ENCODE results near the gene SLC25A25.
"Not testable (repeated sequence)": the region's sequence is repeated elsewhere in the genome, so short reads cannot be mapped to it uniquely, and the experiment has no call there.

SLC25A25 gene

DNA sequence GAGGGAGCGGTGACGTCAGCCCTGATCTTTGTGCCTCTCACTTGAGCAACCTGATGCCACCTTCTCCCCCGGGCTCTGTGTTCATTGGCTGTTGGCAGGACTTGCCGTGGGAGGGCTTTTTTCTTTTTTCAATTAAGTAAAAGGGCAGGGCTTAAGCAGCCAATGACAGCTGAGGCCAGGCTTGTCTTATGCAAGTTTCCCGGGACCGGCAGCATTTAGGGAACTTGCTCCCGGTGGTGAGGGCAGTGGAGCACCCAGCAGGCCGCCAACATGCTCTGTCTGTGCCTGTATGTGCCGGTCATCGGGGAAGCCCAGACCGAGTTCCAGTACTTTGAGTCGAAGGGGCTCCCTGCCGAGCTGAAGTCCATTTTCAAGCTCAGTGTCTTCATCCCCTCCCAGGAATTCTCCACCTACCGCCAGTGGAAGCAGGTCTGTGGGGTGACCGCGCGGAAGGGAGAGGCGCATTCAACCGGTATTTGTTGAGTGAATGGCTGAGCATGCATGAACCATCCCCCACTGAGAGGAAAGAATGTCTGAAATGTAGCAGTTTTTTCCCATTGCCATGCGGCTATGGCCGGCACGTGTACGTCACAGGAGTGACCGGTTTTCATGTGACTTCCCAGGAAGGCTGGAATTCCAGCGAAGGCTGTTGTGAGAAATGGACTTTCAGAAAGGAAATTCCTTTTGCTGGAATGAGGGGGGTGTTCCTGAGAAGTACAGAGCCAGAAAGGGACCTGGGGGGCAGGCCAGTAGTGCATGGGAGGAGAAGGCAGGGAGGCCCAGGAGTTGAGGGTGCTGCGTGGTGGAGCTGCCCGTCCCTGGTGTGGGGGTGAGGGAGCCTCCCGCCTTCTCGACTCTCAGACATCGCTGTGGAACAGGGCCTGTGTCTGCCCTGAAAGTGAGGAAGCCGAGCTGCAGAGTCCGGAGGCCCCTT lies 30.5 kb downstream of the SLC25A25 start:
- peak; percentile 77 to 79 for DNase-seq

DNA sequence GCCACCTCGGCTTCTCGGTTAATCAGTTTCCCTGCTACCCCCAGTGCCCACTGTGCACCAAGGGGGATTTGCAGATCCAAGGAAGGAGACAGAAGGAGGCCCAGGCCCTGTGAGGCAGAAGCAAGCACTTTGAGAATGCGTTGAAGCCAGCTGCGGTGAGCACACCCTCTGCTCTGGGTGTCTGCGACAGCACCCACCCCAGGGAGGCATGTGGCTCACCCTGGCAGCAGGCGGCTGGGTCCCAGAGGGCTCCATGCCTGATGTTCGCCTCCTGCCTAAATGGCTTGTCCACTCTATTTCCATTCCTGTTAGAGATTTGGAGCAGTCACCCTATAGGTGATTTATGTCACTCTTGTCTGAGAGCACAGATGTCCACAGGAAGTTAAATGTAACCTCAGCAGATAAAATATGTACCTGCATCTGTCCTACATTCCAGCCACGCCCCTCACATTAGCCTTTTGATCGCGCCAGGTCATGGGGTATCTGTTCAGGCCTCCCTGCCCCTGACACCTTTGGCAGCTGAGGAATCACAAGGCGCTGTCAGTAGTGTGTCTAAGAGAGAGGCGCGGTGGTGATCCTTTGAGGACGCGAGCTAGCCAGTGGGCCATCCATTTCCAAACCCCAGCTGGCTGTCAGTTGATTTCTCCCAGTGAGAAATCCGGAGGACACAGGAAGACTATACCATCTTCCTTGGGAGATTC lies 31.3 kb downstream of the SLC25A25 start:
- no peak for DNase-seq

DNA sequence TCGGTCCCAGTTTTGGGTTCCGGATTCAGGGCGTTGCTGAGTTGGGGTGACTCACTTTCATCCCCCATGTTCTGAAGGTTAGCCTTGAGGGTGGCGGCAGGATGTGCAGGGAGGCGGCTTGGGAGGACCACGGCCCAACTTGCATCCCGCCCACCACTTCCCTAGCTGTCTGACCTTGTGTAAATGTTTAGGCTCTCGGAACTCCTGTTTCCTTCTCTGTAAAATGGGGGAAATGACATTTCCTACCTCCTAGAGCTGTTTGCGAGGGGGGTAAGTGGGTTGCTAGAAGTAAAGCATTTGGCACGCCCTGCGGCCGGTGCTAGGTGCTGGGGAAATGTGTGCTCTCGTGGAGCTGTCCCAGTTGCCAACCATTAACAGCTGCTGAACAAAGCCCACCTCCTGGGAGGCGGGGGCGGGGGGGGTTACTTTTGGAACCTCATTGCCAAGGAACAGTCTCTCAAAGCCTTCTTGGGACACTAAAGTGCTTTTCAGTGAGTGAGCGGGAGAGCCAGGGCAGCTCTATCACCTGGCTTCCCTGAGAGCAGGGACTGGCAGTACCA lies 32.0 kb downstream of the SLC25A25 start:
- DNase-seq = no peak

DNA sequence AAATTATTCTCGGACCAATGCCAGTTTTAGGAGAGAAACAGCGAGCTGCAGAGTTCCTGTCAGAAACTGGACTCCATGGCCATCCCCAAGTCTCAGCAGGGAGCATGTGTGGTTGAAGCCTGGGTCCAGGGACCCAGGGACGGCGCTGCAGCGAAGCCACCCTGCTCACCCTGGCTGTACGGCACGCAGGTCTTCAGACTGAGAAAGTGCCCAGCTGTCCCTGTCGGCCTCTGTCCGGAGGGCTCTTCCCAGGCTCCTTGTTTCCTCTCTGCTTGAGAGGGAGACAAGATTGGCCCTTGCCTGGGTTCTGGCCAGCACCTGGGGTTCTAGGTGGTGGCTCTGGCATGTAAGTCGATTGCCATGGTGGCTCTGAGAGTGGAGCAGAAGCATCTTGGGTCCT lies 32.5 kb downstream of the SLC25A25 start:
- no peak for DNase-seq

DNA sequence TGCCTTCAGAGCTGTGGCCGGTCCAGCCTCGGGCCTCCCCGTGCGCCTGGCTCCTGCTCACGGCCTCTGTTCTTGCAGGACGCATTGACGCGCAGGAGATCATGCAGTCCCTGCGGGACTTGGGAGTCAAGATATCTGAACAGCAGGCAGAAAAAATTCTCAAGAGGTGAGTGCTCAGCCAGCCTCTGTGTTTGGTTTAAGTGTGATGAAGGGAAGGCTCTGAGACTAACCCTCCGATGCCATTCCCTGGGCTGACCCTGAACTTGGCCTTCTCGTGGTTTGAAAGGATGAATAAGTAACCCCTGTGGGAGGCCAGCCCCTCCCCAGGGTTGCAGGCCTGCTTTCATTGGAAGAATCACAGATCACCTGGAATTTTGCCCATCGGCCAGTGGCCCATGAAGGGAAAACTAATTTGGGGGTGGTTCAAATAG lies 33.2 kb downstream of the SLC25A25 start:
- no peak for DNase-seq

DNA sequence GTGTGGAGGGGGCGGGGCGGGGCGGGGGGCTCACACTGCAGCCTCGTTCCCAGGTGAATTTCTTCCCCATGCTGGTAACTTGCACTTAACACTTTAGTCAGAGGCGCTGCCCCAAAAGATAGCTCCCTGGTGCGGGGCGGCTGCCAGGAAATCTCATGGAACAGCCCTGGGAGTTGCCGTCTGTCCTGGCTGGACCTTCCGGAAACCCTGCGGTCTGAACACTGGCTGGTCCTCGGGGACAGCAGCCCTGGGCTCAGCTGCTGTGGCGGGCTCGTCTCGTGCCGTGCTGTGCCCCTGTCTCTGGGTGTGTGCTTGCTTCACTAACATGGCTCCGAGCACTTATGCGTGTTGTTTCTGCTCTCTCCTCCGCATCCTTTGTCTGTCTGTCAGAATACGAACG lies 33.7 kb downstream of the SLC25A25 start:
- DNase-seq = no peak

DNA sequence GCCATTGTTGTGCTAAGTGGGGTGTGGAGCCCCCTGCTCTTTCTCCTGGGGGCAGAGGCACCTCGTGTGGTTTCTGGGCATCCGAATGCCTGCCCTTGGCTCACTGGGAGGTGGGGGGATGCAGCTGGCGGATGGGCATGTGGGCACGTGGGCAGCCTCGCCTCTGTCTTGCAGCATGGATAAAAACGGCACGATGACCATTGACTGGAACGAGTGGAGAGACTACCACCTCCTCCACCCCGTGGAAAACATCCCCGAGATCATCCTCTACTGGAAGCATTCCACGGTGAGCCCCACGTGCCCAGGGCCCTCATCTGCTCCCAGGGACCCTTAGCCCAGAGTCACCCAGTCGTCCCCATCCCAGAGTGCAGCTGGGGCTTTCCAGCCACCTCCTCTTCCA lies 34.2 kb downstream of the SLC25A25 start:
- no peak for DNase-seq

DNA sequence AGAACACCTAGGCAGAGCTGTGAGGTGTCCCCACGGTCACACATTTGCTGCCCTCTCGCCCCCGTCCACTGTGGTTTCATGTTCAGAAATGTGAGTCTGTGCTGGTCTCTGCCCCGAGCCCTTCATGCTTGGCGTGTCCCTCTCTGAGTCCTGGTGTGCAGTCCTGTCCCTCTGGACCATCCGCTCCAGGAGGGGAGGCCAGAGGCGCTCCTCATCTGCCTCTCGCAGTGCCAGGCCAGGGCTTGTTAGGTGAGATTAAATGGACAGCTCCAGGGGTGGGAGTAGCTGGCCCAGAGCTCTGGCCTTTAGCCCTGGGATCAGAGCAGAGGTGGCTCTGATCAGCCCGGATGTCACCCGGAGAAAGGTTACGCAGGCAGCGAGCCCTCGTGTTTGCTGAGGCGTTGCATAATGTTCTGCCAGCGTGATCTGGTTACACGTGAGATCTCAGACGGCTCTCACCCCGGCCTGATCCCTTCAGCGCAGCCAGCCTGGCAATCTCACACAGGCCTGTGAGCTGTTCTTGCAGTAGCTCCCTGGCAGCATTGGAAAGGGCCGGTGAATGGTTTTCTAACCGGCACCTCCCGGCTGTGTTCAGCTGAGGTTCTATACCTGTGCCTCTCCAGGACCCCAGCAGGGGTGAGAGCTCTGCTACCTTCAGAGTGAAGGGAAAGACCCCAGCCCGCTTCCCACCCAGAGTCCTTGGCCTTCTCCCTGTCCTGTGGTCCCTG lies 35.0 kb downstream of the SLC25A25 start:
- no peak for DNase-seq

DNA sequence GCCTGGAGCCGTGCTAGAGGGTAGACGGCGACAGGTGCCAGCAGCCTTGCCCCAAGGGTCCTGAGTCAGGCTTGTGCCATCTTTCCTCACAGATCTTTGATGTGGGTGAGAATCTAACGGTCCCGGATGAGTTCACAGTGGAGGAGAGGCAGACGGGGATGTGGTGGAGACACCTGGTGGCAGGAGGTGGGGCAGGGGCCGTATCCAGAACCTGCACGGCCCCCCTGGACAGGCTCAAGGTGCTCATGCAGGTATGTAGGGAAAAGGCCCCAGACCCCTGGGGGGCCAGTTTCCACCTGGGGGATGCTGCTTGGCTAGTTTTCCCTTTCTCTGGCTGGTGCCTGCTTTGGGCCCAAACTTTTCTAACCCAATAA lies 35.5 kb downstream of the SLC25A25 start:
- DNase-seq = no peak

DNA sequence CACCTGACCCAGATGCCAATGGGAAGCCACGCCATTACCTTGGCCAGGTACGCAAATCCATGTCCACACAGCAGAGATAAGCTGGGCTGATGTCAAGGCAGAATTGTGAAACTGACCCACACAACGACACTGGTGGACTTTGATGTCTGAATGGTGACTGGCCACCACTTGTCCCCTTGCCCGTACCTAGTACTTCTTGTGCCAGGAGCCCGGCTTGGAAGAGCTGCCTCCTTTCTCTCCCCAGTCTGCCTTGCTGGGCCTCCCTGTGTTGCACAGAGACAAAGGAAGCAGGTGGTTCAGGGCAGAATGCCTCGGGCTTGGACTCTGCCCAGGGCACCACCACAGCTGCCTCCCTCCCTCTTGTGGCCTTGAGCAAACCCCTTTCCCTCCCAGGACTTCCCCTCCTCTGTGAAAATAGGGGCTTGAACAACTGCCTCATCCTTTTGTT lies 36.2 kb downstream of the SLC25A25 start:
- no peak for DNase-seq

DNA sequence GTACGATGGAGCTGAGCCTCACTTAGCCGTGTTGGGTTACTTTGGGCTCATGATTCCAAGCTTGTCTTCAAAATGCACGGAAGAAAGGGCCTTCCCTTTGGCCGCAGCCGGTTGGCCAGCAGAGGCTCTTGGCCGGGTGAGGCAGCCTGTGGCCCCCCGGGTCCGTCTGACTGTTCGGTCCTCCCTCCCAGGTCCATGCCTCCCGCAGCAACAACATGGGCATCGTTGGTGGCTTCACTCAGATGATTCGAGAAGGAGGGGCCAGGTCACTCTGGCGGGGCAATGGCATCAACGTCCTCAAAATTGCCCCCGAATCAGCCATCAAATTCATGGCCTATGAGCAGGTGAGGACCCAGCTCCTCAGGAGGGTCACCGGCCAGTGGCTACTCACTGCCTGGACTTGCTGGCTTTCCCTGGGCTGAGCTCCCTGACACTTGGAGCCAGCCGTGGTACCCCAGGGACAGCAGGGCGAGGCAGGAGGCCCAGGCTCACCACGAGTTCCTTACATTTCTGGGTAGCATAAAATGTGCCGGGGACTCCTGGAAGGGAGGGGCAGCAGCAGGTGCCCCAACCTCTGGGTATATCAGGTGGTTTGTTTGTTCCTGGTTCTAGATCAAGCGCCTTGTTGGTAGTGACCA lies 37.6 kb downstream of the SLC25A25 start:
- no peak for DNase-seq

DNA sequence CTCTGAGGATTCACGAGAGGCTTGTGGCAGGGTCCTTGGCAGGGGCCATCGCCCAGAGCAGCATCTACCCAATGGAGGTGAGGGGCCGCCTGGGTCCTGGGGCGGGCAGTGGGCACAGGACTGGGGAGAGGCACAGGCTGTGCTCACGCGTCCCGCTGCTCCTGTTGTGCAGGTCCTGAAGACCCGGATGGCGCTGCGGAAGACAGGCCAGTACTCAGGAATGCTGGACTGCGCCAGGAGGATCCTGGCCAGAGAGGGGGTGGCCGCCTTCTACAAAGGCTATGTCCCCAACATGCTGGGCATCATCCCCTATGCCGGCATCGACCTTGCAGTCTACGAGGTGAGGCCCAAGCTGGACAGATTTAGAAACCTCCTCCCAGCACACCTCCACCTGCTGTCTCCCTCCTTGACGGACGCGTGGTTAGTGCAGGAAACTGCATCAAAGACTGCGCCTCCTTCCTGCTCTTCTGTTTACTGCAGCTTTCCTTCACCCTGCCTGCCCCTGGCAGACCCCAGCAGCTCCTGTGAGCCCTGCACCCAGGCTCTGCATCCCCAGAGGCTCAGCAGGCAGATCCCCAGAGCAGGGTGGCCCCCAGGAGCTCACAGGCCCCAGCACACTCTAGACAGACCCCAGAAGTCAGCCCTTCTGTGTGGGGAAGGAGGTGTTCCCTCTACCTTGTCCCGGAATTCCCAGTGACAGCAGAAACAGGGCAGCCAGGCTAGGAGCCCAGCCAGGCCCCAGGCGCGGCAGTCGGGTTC lies 38.3 kb downstream of the SLC25A25 start:
- no peak for DNase-seq

DNA sequence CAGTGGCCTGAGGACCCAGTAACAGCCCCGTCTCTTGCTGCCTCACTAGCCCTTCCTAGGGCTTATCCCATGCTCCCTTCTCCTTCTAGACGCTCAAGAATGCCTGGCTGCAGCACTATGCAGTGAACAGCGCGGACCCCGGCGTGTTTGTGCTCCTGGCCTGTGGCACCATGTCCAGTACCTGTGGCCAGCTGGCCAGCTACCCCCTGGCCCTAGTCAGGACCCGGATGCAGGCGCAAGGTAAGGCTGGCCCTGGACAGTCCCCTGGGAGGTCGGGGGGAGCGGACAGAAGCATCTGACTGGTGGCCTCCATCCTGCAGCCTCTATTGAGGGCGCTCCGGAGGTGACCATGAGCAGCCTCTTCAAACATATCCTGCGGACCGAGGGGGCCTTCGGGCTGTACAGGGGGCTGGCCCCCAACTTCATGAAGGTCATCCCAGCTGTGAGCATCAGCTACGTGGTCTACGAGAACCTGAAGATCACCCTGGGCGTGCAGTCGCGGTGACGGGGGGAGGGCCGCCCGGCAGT lies 39.0 kb downstream of the SLC25A25 start:
- no peak for DNase-seq

DNA sequence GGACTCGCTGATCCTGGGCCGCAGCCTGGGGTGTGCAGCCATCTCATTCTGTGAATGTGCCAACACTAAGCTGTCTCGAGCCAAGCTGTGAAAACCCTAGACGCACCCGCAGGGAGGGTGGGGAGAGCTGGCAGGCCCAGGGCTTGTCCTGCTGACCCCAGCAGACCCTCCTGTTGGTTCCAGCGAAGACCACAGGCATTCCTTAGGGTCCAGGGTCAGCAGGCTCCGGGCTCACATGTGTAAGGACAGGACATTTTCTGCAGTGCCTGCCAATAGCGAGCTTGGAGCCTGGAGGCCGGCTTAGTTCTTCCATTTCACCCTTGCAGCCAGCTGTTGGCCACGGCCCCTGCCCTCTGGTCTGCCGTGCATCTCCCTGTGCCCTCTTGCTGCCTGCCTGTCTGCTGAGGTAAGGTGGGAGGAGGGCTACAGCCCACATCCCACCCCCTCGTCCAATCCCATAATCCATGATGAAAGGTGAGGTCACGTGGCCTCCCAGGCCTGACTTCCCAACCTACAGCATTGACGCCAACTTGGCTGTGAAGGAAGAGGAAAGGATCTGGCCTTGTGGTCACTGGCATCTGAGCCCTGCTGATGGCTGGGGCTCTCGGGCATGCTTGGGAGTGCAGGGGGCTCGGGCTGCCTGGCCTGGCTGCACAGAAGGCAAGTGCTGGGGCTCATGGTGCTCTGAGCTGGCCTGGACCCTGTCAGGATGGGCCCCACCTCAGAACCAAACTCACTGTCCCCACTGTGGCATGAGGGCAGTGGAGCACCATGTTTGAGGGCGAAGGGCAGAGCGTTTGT lies 39.6 kb downstream of the SLC25A25 start:
- DNase-seq = no peak

DNA sequence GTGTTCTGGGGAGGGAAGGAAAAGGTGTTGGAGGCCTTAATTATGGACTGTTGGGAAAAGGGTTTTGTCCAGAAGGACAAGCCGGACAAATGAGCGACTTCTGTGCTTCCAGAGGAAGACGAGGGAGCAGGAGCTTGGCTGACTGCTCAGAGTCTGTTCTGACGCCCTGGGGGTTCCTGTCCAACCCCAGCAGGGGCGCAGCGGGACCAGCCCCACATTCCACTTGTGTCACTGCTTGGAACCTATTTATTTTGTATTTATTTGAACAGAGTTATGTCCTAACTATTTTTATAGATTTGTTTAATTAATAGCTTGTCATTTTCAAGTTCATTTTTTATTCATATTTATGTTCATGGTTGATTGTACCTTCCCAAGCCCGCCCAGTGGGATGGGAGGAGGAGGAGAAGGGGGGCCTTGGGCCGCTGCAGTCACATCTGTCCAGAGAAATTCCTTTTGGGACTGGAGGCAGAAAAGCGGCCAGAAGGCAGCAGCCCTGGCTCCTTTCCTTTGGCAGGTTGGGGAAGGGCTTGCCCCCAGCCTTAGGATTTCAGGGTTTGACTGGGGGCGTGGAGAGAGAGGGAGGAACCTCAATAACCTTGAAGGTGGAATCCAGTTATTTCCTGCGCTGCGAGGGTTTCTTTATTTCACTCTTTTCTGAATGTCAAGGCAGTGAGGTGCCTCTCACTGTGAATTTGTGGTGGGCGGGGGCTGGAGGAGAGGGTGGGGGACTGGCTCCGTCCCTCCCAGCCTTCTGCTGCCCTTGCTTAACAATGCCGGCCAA lies 40.4 kb downstream of the SLC25A25 start:
- no peak for DNase-seq

DNA sequence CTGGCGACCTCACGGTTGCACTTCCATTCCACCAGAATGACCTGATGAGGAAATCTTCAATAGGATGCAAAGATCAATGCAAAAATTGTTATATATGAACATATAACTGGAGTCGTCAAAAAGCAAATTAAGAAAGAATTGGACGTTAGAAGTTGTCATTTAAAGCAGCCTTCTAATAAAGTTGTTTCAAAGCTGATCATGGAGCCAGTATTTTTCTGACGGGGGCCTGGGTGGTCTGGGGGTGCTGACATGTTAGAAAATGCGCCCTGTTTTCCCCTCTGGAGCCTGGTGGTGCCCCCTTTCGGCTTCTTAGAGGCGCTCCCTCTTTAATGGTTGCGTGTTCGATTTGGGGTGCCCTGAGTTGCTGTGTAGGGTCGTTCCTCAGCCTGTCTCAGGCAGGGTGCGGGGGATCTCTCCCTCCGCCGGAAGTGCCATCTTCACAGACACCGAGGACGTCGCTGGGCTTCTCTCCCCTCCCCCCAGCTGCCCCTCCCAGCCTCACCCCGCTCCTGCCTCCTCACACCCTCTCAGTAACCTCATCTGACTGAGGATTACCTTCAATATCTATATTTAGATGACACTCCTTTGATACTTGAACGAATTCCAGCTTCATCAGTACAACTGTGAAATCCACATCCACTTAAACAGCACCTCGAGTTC lies 41.1 kb downstream of the SLC25A25 start:
- DNase-seq = no peak

DNA sequence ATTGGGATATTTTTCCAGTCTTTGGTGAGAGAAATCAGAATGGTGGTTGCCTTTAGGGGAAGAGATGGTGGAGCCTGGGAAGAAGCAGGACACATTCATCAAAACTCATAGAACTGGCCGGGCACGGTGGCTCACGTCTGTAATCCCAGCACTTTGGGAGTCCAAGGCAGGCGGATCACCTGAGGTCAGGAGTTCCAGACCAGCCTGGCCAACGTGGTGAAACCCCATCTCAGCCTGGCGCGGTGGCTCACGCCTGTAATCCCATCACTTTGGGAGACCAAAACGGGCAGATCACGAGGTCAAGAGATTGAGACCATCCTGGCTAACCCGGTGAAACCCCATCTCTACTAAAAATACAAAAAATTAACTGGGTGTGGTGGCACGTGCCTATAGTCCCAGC lies 43.7 kb downstream of the SLC25A25 start:
- DNase-seq = not testable (repeated sequence)

DNA sequence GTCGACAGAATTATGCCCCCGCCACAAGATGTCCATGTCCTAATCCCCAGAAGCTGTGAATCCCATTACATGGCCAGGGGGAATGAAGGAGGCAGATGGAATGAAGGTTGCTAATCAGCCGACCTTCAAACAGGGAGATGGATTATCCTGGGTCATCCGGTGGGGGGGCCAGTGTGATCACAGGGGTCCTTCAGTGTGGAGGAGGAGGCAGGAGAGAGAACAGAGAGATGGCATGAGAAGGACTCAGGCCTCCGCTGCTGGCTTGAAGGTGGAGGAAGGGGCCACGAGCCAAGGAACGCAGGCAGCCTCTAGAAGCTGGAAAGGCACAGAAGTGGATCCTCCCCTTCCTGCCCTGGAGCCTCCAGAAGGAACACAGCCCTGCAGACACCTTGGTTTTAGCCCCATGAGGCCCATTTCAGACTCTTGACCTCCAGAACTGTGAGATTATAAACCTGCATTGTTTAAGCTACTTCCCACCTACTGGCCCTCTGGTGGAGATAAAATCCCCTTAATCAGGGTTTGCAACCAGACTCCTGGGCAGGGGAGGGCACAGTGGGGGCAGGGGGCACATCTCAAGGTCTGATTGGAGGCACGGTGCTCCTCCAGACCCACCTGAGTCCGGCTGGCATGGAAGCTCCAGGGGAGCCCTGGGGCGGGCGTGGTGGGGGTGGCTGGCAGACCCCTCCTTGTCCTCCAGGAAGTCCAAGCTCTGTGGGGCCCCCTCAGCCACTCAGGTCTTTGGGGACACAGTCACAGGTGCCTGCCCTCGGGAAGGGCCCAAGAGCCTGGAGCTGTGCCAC lies 45.7 kb downstream of the SLC25A25 start:
- no peak for DNase-seq
